ENCODE measurements around the gene SOX10. TPM values are rescaled to one million over a fixed set of nuclear protein-coding genes. Genes with fewer than 3 reads are reported as not detected.

Gene SOX10
- total and polyA plus RNA-seq, 2 of the 13 experiments (the other 11 are each of a cell fraction or from before 2014, with no cell fraction given) = not detected

GRCh38 chr22:38017939-38018885 is 33.9 kb upstream of the SOX10 start (continued):
- TF ChIP-seq ZNF609 (CRISPR knock-in tag; IDR thresholded peaks at IDR 0.05; ENCODE audit: borderline replicate concordance) = no peak
- TF ChIP-seq ZNF749 (CRISPR knock-in tag; IDR thresholded peaks at IDR 0.05; ENCODE audit: borderline replicate concordance) = no peak
- no peak for TF ChIP-seq MXD4 (CRISPR knock-in tag; IDR thresholded peaks at IDR 0.05)
- peak; percentile 52; the same call in 1 of the 2 replicates for TF ChIP-seq PITX1 (CRISPR knock-in tag; IDR thresholded peaks at IDR 0.05)
- no peak for TF ChIP-seq ZBTB21 (CRISPR knock-in tag; IDR thresholded peaks at IDR 0.05)
- TF ChIP-seq MEF2D (CRISPR knock-in tag; IDR thresholded peaks at IDR 0.05) = no peak
- no peak for TF ChIP-seq SIN3B (IDR thresholded peaks at IDR 0.05; ENCODE audit: low read length)
- TF ChIP-seq ZNF558 (CRISPR knock-in tag; IDR thresholded peaks at IDR 0.05; ENCODE audit: borderline replicate concordance) = no peak
- TF ChIP-seq SKIL (CRISPR knock-in tag; IDR thresholded peaks at IDR 0.05; ENCODE audit: borderline replicate concordance) = no peak
- TF ChIP-seq BORCS8-MEF2B (CRISPR knock-in tag; IDR thresholded peaks at IDR 0.05) = no peak
- TF ChIP-seq ZNF101 (CRISPR knock-in tag; IDR thresholded peaks at IDR 0.05; ENCODE audit: borderline replicate concordance, low read depth) = no peak
- no peak for TF ChIP-seq ZNF576 (CRISPR knock-in tag; IDR thresholded peaks at IDR 0.05)
- no peak for TF ChIP-seq GTF3A (CRISPR knock-in tag; conservative IDR thresholded peaks at IDR 0.05)
- no peak for TF ChIP-seq TCF7 (IDR thresholded peaks at IDR 0.05; ENCODE audit: low read depth)
- no peak for TF ChIP-seq CENPBD1 (CRISPR knock-in tag; IDR thresholded peaks at IDR 0.05; ENCODE audit: borderline replicate concordance, low read depth)
- no peak for TF ChIP-seq RFXANK (CRISPR knock-in tag; IDR thresholded peaks at IDR 0.05)
- no peak for TF ChIP-seq ZNF547 (CRISPR knock-in tag; IDR thresholded peaks at IDR 0.05)
- 0 out of 2 replicates have a peak, but pooled peaks have one; percentile 36 for TF ChIP-seq CSRNP1 (CRISPR knock-in tag; IDR thresholded peaks at IDR 0.05)
- peak; percentile 71 for TF ChIP-seq HNF4A (CRISPR knock-in tag; IDR thresholded peaks at IDR 0.05)
- no peak for TF ChIP-seq ATRX (CRISPR knock-in tag; IDR thresholded peaks at IDR 0.05; ENCODE audit: borderline replicate concordance)

Data from HepG2 (cell line).